IPS-11a (cell line): ENCODE data around the gene TRPC4AP.
"Not testable (repeated sequence)": the region's sequence is repeated elsewhere in the genome, so short reads cannot be mapped to it uniquely, and the experiment has no call there.

Source experiments
- H3K4me3 ChIP-seq: one replicate; pipeline ENCODE4 v1.5.1; 2013; ENCODE audit warnings: low read depth, low read length, control low read depth

TRPC4AP gene

DNA sequence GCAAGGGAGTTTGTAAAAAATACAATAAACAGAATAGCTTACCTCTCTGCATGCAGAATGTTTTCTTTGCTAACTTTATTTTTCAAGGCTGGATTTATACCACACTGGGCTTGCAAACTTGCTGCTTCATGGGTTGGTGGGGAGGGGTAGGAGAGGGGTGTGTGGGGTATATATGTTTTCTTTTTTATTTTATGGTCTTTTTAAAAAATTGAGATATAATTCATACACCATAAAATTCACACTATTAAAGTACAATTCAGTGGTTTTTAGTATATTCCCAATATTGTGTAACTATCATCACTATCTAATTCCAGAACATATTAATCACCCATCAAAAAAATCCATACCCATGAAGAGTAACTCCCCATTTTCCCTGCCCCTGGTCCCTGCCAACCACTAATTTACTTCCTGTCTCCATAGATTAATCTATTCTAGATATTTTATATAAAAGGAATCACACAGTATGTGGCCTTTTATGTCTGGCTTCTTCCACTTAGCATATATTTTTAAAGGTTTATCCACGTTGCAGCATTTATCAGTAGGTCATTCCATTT lies 14.3 kb upstream of the TRPC4AP start:
- H3K4me3 ChIP-seq, result no peak overlapping the region

DNA sequence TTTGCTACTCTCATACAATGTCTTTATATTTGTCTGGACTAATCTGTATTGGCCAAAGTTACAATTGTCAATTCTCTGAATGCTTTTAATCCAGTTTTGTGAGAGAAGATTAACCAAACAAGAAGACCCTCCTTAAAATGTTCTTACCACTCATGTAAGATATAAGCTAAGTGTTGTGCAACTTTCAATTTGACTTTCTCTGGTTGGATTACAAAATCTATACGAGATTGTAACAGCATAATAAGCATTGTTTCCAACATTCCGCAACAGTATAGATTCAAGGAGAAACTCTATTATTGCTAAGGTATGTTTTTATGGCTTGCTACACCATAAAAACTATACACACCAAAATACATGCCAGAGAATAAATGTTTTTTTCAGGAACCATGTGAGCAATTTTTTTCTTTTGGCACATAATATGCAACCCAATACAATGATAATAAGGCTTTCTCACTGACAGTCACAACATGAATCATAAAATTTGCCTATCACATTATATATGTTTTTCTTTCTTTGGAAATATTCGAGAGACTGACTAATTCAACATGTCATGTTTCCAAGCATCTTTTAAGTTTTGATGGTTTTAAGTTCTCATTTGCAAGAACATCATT lies 12.2 kb upstream of the TRPC4AP start:
- H3K4me3 ChIP-seq, result no peak overlapping the region

DNA sequence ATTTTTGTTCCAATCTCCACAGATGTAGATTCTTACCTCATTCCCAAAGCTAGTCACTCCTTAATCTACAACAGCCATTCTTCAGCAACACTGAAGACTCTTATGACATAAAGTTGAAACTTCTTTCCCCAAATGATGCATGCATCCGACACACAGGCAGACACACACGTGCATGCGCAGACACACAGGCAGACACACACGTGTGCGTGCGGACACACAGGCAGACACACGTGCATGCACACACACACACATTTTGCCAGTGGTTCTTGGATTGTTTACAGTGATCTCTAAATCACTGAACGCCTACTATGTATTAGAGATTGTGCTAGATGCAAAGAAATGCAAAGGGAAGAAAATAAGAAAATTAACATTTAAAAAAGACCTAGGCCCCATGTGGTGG lies 9.0 kb upstream of the TRPC4AP start:
- H3K4me3 ChIP-seq, result no peak overlapping the region

DNA sequence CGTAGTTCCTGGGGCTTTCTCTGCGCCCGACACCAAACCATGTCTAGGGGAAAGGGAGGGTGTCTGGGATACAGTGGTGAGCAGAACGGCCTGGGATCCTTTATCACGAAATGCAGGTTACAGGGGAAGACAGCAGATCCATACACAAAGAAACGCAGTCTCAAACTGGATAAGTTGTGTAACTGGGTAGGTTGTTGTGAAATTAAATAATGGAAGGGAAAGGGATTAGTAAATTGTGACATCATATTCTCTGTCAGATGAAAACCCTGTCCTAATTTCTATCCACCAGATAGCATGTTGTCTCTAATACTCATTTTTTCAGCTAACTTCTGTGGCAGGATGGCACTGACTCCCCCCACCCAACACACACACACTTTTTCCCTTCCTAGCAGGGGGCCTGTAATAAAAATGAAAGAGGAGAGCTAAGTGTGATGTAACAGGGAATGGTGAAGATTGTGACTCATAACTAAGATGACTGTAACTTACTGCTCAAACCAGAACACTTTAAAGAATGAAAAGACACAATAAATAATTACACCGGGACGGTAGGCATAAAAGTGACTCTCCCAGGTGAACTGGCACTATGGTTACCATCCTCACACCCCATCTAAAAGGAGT lies 769 bp upstream of the TRPC4AP start:
- peak overlapping the region; percentile 86 for H3K4me3 ChIP-seq

DNA sequence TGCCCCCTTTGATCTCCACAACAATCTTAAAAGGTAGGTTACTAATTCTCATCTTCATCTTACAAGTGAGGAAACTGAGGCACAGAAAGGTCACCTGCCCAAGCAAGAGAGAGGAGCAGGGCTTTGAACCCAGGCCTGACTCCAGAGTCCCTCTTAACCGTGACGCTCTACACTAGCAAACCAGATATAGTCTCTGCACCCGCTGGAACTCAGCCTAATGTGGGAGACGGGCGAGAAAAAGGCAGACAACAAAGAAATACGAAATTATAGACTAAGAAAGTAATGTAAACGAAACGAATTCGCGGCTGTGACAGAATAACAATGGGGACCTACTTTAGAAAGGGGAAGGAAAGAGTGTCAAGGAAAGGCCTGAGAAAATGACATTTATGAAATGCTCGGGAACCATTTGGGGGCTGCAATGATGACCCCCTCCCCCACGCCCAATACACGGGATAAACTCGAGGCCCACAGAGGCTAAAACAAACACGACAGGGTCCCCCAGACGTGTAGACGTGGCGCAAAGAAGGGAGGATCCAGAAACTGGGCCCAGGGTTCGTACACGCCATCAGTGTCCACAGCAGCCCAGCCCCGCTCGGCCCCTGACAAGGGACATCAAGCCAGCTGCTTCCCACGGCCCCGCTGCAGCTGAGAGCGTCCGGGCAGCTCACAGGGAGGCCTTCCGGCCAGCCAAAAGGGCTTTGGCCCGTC lies 637 bp downstream of the TRPC4AP start:
- peak overlapping the region; percentile 86 for H3K4me3 ChIP-seq

DNA sequence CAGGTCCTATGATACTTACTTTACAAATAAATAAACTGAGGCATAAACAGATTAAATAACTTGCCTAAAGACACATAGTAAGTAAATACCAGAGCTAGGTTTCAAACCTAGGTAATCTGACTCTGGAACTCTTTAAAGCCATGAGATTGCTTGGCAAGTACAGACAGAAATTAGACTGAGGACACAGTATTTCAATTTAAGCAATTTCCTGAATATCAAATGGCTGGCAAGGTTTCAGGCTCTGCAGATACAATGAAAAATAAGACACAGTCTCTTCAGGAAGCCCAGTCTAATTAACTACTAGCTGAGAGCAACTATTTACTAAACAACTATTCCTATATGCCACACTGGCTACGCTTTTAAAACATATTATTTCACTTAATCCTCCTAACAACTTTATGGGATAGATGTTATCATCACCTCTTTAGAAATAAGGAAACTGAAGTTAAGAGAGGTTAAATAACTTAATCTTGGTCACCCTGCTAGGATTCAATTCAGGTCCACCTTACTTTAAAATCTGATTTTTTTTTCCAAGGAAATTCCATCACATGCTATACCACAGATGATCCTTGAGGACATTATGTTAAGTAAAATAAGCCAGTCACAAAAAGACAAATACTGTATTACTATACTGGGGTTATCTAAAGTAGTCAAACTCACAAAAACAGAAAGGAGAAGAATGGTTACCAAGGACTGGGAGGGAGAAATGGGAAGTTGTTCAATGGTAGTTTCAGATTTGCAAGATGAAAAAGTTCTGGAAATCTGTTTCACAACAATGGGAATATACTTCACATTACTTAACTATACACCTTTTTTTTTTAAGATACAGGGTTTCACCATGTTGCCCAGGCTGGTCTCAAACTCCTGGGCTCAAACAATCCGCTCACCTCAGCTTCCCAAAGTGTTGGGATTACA lies 4.1 kb downstream of the TRPC4AP start:
- no peak overlapping the region for H3K4me3 ChIP-seq

DNA sequence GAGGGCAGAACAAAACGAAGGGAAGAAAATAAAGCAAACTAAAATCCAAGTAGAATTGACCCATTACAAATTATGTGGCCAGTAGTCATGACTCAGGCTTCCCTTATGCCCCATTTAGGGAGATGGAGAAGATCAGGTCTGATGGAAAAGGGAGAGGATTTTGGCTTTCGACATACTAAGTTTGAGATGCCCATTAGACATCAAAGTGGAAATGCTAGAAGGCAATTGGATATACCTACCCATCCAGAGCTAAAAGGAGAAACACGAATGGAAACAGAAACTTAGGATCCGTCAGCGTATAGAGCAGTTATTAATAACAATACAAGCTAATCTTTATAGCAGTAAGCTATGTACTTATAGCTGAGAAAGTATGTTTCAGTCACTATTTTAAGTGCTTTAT lies 4.8 kb downstream of the TRPC4AP start:
- no peak overlapping the region for H3K4me3 ChIP-seq

DNA sequence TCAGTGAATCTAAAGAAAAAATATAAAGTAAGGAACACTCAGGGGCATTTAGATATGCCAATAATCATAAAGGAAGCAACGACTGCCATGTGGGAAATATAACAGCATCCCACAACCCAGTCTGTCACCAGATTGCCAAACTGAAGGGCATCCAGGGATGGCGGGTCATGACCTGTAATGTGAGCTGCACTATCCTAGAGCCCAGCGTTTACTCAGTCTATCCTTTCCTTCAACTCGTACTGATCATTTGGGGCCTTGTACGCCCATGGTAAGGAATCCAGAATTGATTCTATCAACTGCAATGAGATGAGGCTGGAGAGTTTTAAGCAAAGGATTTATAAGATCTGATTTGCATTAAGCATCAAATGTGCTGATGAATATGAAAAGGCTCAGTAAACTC lies 5.3 kb downstream of the TRPC4AP start:
- no peak overlapping the region for H3K4me3 ChIP-seq

DNA sequence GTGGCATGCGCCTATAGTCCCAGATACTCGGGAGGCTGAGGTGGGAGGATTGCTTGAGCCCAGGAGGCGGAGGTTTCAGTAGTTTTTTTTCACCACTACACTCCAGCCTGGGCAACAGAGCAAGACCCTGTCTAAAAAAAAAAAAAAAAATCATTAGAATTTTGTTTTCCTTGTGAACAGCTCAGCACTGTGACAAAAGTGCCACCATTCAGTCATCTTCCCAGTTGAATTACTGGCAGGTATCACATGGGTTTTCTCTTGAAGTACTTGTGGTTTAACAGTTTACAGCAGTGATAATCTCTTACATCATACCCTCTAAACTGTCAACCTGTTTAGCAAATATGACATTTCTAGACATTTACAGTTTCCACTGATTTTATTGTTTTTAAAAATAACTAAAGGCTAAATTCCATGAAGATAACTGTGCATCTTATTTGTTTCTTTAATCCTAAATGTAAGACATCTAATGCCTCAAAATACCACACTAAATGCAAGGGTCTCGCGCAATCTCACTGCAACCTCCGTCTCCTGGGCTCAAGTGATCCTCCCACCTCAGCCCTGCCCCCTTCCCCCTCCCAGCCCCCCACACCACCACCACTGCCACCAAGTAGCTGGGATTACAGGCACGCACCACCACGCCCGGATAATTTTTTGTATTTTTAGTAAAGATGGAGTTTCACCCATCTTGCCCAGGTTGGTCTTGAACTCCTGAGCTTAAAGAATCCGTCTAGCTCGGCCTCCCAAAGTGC lies 7.0 kb downstream of the TRPC4AP start:
- H3K4me3 ChIP-seq, result no peak overlapping the region

DNA sequence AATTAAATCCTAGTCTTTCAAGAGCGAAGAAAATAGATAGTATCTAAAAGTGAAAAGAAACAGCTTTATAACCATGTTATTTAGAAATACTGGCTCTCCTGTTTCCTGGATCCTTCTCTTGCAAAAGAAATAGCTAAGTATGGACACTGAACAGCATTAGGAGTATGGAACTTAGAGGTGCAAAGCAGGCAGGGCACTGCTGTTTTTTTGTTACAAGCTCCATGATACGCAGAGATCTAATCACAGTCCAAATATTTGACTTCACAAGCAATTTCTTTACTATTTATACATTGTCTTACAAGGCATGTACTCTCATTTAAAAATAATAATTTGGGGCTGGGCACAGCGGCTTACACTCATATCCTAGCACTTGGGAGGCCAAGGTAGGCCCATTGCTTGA lies 7.6 kb downstream of the TRPC4AP start:
- H3K4me3 ChIP-seq, result no peak overlapping the region

DNA sequence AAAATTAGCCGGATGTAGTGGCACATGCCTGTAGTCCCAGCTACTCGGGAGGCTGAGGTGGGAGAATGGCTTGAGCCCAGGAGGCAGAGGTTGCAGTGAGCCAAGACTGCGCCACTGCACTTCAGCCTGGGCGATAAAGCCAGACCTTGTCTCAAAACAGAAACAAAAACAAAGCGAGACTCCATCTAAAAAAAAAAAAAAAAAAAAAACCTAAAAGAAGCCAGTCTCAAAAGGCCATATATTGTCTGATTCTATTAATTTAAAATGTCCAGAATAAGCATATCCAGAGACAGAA lies 12.3 kb downstream of the TRPC4AP start:
- not testable (repeated sequence) for H3K4me3 ChIP-seq

DNA sequence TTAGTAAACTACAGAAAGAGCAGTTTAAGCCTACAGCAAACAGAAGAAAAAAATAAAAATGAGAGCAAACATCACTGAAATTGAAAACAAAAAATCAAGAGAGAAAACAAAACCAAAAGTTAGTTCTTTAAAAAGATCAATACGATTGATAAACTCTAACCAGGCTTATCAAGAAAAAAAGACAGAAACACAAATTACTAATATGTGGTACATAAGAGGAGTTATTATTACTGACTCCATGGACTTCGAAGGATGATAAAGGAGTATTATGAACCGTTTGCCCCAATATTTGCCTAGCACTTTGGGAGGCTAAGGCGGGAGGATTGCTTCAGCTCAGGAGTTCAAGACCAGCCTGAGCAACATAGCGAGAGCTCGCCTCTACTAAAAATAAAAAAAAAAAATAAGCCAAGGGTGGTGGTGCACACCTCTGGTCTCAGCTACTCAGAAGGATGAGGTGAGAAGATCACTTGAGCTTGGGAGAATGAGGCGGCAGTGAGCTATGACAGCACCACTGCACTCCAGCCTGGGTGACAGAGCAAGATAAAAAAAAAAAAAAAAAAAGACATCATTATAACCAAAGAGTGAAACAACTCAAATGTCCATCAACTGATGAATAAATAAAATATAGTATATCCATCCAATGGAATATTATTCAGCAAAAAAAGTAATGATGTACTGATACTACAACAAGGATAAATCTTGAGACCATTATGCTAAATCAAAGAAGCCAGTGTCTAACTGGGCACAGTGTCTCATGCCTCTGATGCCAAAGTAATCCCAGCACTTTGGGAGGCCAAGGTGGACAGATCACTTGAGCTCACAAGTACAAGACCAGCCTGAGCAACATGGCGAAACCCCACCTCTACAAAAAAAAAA lies 12.9 kb downstream of the TRPC4AP start:
- H3K4me3 ChIP-seq, result no peak overlapping the region

DNA sequence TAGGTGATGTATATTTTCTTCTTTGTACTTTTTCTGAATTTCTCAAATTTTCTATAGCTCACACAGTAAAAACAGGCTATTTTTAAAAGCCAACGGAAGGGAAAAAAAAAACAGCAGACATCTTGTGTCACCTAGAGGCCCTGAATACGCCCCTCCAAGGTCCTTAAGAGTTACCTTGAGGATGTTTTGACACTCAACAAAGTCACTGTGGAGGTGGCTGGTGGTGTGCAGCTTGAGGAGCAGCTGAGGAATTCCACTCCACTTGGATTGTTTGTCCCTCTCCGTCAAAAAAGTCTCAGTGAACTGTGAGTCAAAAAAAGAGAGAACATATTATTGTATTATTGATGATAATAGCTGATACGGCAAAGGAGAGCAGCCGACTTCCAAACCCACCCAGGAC lies 14.7 kb downstream of the TRPC4AP start:
- H3K4me3 ChIP-seq, result no peak overlapping the region

DNA sequence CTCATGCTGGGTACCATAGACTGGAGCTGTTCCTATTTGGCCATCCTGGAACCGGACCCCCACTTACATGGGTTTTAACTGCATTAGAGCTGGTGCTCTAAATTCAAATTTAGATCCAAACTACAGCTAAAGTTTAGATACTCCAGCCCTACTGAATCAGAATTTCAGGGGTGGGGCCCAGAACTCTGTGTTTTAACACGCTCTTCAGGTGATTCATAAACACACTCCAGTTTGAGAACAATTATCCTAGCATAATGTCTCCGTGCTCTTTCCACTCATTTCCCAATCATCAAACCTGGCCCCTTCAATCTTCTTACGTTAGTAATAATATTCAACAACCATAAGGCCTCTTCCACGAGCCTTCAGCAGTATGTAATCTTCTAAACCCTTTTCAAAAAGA lies 15.3 kb downstream of the TRPC4AP start:
- H3K4me3 ChIP-seq, result no peak overlapping the region

DNA sequence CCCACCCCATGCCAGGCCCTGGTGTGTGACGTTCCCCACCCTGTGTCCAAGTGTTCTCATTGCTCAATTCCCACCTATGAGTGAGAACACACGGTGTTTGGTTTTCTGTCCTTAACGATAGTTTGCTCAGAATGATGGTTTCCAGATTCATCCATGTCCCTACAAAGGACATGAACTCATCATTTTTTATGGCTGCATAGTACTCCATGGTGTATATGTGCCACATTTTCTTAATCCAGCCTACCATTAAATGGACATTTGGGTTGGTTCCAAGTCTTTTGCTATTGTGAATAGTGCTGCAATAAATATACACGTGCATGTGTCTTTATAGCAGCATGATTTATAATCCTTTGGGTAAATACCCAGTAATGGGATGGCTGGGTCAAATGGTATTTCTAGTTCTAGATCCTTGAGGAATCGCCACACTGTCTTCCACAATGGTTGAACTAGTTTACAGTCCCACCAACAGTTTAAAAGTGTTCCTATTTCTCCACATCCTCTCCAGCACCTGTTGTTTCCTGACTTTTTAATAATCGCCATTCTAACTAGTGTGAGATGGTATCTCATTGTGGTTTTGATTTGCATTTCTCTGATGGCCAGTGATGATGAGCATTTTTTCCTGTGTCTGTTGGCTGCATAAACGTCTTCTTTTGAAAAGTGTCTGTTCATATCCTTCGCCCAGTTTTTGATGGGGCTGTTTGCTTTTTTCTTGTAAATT lies 21.0 kb downstream of the TRPC4AP start:
- not testable (repeated sequence) for H3K4me3 ChIP-seq

DNA sequence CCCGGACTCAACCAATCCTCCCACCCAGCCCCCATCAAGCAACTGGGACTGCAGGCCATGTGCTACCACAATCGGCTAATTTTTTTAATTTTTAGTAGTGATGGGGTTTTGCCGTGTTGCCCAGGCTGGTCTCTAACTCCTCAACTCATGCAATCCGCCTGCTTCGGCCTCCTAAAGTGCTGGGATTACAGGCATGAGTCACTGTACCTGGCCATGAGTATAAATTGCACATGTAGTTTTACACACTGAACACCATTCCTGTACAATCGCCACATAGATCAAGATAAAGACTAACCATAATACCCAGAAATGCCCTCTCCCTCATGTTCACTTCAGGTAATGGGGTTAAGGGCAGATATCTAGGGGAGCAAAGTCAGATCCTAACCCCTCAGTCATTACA lies 26.4 kb downstream of the TRPC4AP start:
- H3K4me3 ChIP-seq, result no peak overlapping the region

DNA sequence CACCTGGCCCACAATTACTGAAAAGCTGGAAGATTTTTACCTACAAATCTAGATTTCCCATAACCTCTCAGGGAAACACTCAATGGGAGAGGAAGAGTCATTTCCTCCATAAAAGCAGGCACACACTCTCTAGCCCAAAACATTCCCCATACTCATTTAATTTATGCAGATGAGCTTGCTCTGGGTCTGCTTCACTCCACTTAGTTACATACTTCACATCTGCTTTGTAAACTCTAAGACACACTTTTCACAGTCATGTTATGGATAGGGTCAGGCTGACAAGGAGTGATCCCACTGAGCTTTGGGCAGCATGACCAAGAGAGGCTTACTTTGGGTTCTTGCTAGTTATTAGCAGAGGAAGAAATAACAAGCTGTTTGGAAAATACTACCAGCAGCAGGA lies 27.4 kb downstream of the TRPC4AP start:
- no peak overlapping the region for H3K4me3 ChIP-seq

DNA sequence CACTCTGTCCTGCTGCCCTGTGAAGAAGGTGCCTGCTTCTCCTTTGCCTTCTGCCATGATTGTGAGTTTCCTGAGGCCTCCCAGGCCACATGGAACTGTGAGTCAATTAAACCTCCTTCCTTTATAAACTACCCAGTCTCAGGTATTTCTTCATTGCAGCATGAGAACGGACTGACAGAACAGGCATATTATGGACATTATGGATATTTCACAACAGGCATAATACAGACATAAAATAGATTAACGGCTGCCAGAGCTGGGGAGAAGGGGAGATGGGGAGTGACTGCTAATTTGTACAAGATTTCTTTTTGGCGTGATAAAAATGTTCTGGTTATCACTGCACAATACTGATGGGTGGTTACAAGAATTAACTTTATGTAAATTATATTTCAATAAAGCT lies 29.4 kb downstream of the TRPC4AP start:
- H3K4me3 ChIP-seq, result no peak overlapping the region

DNA sequence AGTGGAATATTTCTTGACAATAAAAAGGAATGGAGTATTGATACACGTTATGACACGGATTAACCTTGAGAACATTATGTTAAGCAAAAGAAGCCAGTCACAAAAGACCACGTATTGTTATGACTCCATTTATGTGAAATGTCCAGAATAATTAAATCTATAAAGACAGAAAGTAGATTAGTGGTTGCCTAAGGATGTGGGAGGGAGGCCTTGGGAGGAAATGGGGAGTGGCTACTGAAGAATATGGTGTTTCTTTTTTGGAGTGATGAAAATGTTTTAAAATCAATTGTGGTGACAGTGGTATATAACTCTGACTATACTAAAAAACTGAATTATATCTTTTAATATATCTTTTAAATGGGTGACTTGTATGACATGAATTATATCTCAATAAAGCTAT lies 30.1 kb downstream of the TRPC4AP start:
- no peak overlapping the region for H3K4me3 ChIP-seq
